ENCODE data around the gene CYBC1.

GRCh38 chr17:82415336-82415735, 35.2 kb downstream of the CYBC1 start:
- TF ChIP-seq FOXJ3 (CRISPR knock-in tag; IDR thresholded peaks at IDR 0.05; ENCODE audit: borderline replicate concordance) (no peak), SP1 (CRISPR knock-in tag; conservative IDR thresholded peaks at IDR 0.05) (no peak), PRDM15 (CRISPR knock-in tag; IDR thresholded peaks at IDR 0.05) (no peak), PRRX2 (CRISPR knock-in tag; IDR thresholded peaks at IDR 0.05) (no peak), NFE2L1 (CRISPR knock-in tag; IDR thresholded peaks at IDR 0.05) (no peak), FOXP4 (CRISPR knock-in tag; IDR thresholded peaks at IDR 0.05) (no peak), NFYB (CRISPR knock-in tag; conservative IDR thresholded peaks at IDR 0.05; ENCODE audit: low read depth) (no peak), E2F1 (CRISPR knock-in tag; IDR thresholded peaks at IDR 0.05) (no peak), CTCF (IDR thresholded peaks at IDR 0.05) (no peak), ATF3 (CRISPR knock-in tag; conservative IDR thresholded peaks at IDR 0.05) (no peak), TEAD4 (CRISPR knock-in tag; IDR thresholded peaks at IDR 0.05) (no peak), MAX (CRISPR knock-in tag; IDR thresholded peaks at IDR 0.05) (no peak), NR1H2 (CRISPR knock-in tag; IDR thresholded peaks at IDR 0.05) (no peak), SMAD3 (CRISPR knock-in tag; IDR thresholded peaks at IDR 0.05; ENCODE audit: borderline replicate concordance) (no peak)

All from WTC11 (cell line).